Body of pancreas (tissue), 4 donors: Measurements from ENCODE around the gene CYFIP2.

Source experiments
- CTCF ChIP-seq, 7 experiments: fragments of 450-650 bp in 4 of 7; fragments of 200-600 bp in 3 of 7; sonication (generic) in 3 of 7; IDR thresholded peaks; one replicate each; pipeline ENCODE4 v1.5.1; 2016 to 2019; ENCODE audit warnings: antibody characterized with exemption in 7 of 7
- POLR2A ChIP-seq, 3 donors: fragments of 450-650 bp; IDR thresholded peaks; one replicate each; pipeline ENCODE4 v1.6.1; 2016; ENCODE audit warnings: antibody characterized with exemption in 3 of 3, mild to moderate bottlenecking in 2 of 3

GRCh38 chr5:157326440-157327005 lies 60.6 kb downstream of the CYFIP2 start:
- TF ChIP-seq CTCF (IDR thresholded peaks at IDR 0.05) (no peak), POLR2A (IDR thresholded peaks at IDR 0.05) (no peak)
